ENCODE measurements around the gene OXSR1. TPM values are rescaled to one million over a fixed set of nuclear protein-coding genes. Genes with fewer than 3 reads are reported as not detected.
"Not testable (repeated sequence)": the region's sequence is repeated elsewhere in the genome, so short reads cannot be mapped to it uniquely, and the experiment has no call there.

Gene OXSR1
- total RNA-seq, 6 experiments from 2014 or later = 48.5 to 54.3 (median 51.5) TPM

DNA sequence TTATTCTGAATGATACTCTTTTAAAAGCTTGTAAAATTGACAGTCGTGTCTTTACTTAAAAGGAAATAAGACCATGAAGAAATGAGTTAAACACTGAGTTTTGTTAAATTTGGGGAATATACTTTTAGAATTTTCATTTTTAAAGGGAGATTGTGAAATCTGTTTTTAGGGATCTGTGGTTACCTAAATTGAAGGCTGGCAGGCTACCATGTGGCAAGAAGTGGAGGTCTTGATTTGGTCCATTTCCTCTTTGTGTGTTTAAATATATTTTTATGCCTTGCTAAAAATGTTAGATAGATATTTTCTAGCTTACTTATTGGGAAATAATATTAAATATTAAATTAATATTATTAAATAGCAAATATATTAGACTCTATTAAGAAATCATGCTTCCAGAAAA, 63.7 kb downstream of the OXSR1 start:
- TF ChIP-seq, protein P1, sequence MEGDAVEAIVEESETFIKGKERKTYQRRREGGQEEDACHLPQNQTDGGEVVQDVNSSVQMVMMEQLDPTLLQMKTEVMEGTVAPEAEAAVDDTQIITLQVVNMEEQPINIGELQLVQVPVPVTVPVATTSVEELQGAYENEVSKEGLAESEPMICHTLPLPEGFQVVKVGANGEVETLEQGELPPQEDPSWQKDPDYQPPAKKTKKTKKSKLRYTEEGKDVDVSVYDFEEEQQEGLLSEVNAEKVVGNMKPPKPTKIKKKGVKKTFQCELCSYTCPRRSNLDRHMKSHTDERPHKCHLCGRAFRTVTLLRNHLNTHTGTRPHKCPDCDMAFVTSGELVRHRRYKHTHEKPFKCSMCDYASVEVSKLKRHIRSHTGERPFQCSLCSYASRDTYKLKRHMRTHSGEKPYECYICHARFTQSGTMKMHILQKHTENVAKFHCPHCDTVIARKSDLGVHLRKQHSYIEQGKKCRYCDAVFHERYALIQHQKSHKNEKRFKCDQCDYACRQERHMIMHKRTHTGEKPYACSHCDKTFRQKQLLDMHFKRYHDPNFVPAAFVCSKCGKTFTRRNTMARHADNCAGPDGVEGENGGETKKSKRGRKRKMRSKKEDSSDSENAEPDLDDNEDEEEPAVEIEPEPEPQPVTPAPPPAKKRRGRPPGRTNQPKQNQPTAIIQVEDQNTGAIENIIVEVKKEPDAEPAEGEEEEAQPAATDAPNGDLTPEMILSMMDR (IDR thresholded peaks at IDR 0.05) = no peak

DNA sequence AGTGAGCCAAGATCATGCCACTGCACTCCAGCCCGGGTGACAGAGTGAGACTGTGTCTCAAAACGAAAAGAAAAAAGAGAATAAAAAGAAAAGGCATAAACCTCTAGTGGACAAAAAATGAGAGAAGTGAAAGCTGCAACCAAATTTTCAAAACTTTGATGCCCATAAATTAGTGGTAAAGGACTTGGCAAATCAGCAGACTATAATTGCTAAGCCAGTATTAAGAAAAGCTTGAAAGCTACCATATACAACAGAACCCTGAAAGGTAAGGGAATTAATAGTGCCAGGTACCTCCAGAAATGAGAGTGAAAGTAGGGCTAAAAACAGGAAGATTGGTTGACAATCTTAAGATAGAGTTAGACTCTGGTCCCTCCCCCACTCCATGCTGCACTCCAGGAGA, 67.4 kb downstream of the OXSR1 start:
- no peak for DNase-seq
- H3K27ac Mint-ChIP-seq = no peak overlapping the region; the same call in 1 of the 2 replicates
- no peaks in the 10 kb centered on the region; the same call in 1 of the 2 replicates for H3K27me3 Mint-ChIP-seq (ENCODE audit: insufficient read depth)
- no peak overlapping the region for H3K4me3 Mint-ChIP-seq
- TF ChIP-seq, protein P1 (IDR thresholded peaks at IDR 0.05) = no peak
- H3K9me3 Mint-ChIP-seq = no peaks in the 10 kb centered on the region
- H3K4me1 Mint-ChIP-seq (ENCODE audit: low read depth) = peaks cover 30% of the 10 kb centered on the region
- peaks cover 72% of the 10 kb centered on the region for H3K36me3 Mint-ChIP-seq (ENCODE audit: low read depth)

More for the DNA sequence above, 63.7 kb downstream of the OXSR1 start:
- Mint-ChIP-seq H3K4me3 (no peak overlapping the region), H3K27me3 (ENCODE audit: insufficient read depth) (no peaks in the 10 kb centered on the region; the same call in 1 of the 2 replicates), H3K4me1 (ENCODE audit: low read depth) (peaks cover 51% of the 10 kb centered on the region), H3K9me3 (no peaks in the 10 kb centered on the region), H3K36me3 (ENCODE audit: low read depth) (peaks cover 66% of the 10 kb centered on the region), H3K27ac (peak overlapping the region; percentile 83)
- DNase-seq = no peak

DNA sequence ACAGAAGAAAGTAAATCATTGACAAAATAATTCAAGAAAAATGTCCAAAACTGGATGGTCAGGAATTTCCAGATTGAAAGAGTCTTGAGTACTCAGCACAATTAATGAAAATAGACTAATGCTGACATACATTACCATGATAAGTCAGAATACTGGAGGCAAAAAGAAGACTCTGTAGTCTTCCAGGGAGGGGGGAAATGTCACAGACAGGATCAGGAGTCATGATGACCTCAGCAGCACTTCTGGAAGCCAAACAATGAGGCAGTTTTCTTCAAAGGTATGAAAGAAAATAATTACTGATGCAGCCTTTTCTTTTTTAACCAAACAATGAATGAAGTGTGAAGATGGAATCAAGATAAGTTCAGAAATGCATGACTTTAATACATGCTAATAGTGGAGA, 70.1 kb downstream of the OXSR1 start:
- H3K4me1 Mint-ChIP-seq (ENCODE audit: low read depth) = peaks cover 22% of the 10 kb centered on the region
- peaks cover 77% of the 10 kb centered on the region for H3K36me3 Mint-ChIP-seq (ENCODE audit: low read depth)
- TF ChIP-seq, protein P1 (IDR thresholded peaks at IDR 0.05) = no peak
- H3K9me3 Mint-ChIP-seq = no peaks in the 10 kb centered on the region
- H3K27me3 Mint-ChIP-seq (ENCODE audit: insufficient read depth) = no peaks in the 10 kb centered on the region; the same call in 1 of the 2 replicates
- H3K4me3 Mint-ChIP-seq = no peak overlapping the region
- DNase-seq = no peak
- no peak overlapping the region; the same call in 1 of the 2 replicates for H3K27ac Mint-ChIP-seq

DNA sequence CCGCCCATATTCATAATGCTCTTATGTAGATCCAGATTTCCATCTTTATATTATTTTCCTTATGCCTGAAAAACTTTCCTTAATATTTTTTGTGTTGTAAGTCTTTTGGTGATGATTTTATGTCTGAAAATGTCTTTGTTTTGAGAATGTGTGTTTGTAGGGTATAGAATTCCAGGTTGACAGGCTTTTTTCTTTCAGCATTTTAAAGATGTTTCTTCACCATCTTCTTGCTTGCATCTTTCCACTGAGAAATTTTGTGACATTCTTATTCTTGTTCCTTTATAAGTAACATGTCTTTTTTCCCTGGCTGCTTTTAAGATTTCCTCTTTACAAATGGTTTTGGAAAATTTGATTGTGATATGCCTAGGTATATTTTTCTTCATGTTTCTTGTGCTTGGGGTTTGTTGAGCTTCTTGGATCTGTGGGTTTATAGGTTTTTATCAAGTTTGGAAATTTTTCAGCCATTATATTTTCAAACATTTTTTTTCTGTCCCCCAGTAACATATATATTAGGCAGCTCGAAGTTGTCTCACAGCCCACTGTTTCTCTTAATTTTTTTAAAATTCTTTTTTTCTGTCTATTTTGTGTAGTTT, 73.2 kb downstream of the OXSR1 start:
- Mint-ChIP-seq H3K4me3 (no peak overlapping the region), H3K9me3 (no peaks in the 10 kb centered on the region), H3K27ac (no peak overlapping the region), H3K36me3 (ENCODE audit: low read depth) (peaks cover 67% of the 10 kb centered on the region), H3K27me3 (ENCODE audit: insufficient read depth) (no peaks in the 10 kb centered on the region; the same call in 1 of the 2 replicates), H3K4me1 (ENCODE audit: low read depth) (peaks cover 22% of the 10 kb centered on the region)
- TF ChIP-seq, protein P1 (IDR thresholded peaks at IDR 0.05) = no peak
- no peak for DNase-seq

DNA sequence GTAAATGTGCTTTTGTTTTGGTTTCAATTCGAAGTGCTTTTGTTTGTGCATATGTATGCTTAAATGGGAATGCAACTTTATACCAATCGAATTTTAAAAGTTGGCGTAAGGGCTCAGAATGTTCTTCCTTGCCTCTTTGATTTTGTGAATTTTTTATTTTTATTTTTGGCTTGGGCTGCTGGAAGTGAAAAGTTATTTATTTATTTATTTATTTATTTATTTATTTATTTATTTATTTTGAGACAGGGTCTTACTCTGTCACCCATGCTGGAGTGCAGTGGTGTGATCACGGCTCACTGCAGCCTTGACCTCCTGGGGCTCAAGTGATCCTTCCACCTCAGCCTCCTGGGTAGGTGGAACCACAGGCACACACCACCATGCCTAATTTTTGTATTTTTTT, 77.5 kb downstream of the OXSR1 start:
- not testable (repeated sequence) for DNase-seq; H3K4me3 Mint-ChIP-seq; H3K9me3 Mint-ChIP-seq; H3K27ac Mint-ChIP-seq; H3K27me3 Mint-ChIP-seq (ENCODE audit: insufficient read depth)
- Mint-ChIP-seq H3K36me3 (ENCODE audit: low read depth) (peaks cover 36% of the 10 kb centered on the region), H3K4me1 (ENCODE audit: low read depth) (peaks cover 24% of the 10 kb centered on the region)

DNA sequence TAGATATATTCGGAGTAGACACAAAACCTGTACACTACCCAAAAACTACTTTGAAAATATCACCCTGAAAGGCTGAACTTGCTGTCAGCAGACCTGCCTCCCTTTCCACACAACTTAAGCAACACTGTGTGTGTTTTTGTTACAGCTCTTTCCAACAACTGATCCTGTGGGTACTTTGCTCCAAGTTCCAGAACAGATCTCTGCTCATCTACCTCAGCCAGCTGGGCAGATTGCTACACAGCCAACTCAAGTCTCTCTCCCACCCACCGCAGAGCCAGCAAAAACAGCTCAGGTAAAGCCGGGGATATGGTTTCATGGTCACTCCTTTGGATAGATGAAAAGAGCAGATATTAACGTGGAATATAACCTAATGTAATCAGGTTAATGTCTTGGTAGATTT, 80.6 kb downstream of the OXSR1 start:
- Mint-ChIP-seq H3K36me3 (ENCODE audit: low read depth) (peaks cover 17% of the 10 kb centered on the region), H3K4me3 (no peak overlapping the region), H3K9me3 (no peaks in the 10 kb centered on the region), H3K27me3 (ENCODE audit: insufficient read depth) (no peaks in the 10 kb centered on the region; the same call in 1 of the 2 replicates), H3K4me1 (ENCODE audit: low read depth) (peaks cover 28% of the 10 kb centered on the region), H3K27ac (peak overlapping the region; percentile 5; the same call in 1 of the 2 replicates)
- DNase-seq = no peak
- TF ChIP-seq, protein P1 (IDR thresholded peaks at IDR 0.05) = no peak

Measured in HFFc6 (cell line).